HCT116 (cell line): ENCODE results near the gene NALCN. TPM values are rescaled to one million over a fixed set of nuclear protein-coding genes. Genes with fewer than 3 reads are reported as not detected.

Experiments used
- ATAC-seq: fragments of 200-7000 bp; cut with Tn5 transposase; 2 replicates; pipeline ENCODE4 v1.9.1; 2020; ENCODE audit warnings: mild to moderate bottlenecking, moderate library complexity
- BruUV-seq: library from RNA; stranded (reverse); fragments of 400-500 nt; replicated peaks from 2 replicates; lab custom pipeline; 2021; lab: Mats Ljungman, UMichigan
- CTCF ChIA-PET: fragments of 300-600 bp; sonication (Branson Sonifier 250); formaldehyde crosslinking; loops from one replicate; lab custom pipeline; 2021; ENCODE audit warnings: antibody characterized with exemption; lab: Charles Lee
- POLR2A ChIA-PET: fragments of 300-600, 350-600 bp; sonication (Branson Sonifier 250); formaldehyde crosslinking; loops from one replicate; lab custom pipeline; 2021; ENCODE audit warnings: antibody characterized with exemption; lab: Charles Lee
- RAD21 ChIA-PET, 2 experiments: fragments of 300-600 bp; sonication (Branson Sonifier 250); formaldehyde crosslinking; loops; one replicate each; lab custom pipeline; 2023; ENCODE audit warnings: low total read pairs in 2 of 2; ENCODE audit not compliant: uncharacterized antibody in 2 of 2, unreplicated experiment in 2 of 2, low non-redundant PET in 1 of 2; lab: Charles Lee
- DNase-seq: peaks from one replicate; pipeline ENCODE4 v3.0.0-alpha.2; 2010; ENCODE audit warnings: low read depth, low spot score
- H2AFZ ChIP-seq: fragments of 200-600 bp; shearing (Covaris generic), sonication (generic); 2 replicates; pipeline ENCODE4 v1.6.1; 2017; ENCODE audit warnings: low read depth, mixed run types, mixed read lengths, antibody characterized with exemption, low read length; ENCODE audit not compliant: poor library complexity, severe bottlenecking
- H3K27ac ChIP-seq: 2 replicates; pipeline ENCODE4 v1.5.1; 2012; ENCODE audit warnings: low read depth, low read length
- H3K27me3 ChIP-seq: fragments of 200-600 bp; sonication (generic); 2 replicates; pipeline ENCODE4 v1.6.1; 2016; ENCODE audit warnings: mixed run types, low read length, mixed read lengths; ENCODE audit not compliant: insufficient read depth
- H3K36me3 ChIP-seq, 2 experiments: fragments of 200-500 bp in 1 of 2; fragments of 200-600 bp in 1 of 2; sonication (Bioruptor generic) in 1 of 2; sonication (generic) in 1 of 2; 2 replicates each; pipeline versions ENCODE4 v1.5.1 to v1.6.1; 2014 to 2016; ENCODE audit warnings: low read length in 2 of 2, inconsistent platforms in 1 of 2, mixed read lengths in 1 of 2, mixed run types in 1 of 2; ENCODE audit not compliant: insufficient read depth in 2 of 2, control insufficient read depth in 1 of 2
- H3K4me1 ChIP-seq, 2 experiments: fragments of 200-600 bp in 1 of 2; sonication (generic) in 1 of 2; 2 replicates each; pipeline versions ENCODE4 v1.5.1 to v1.6.1; 2012 to 2017; ENCODE audit warnings: low read length in 2 of 2, inconsistent platforms in 1 of 2, mild to moderate bottlenecking in 1 of 2, mixed read lengths in 1 of 2, mixed run types in 1 of 2, moderate library complexity in 1 of 2; ENCODE audit not compliant: insufficient read depth in 2 of 2, control insufficient read depth in 1 of 2
- H3K4me2 ChIP-seq: fragments of 200-600 bp; sonication (generic); 2 replicates; pipeline ENCODE4 v1.6.1; 2017; ENCODE audit warnings: mixed run types, low read length, mixed read lengths
- H3K4me3 ChIP-seq, 2 experiments: fragments of 200-600 bp in 1 of 2; sonication (generic) in 1 of 2; replicated peaks in 1 of 2; 2 replicates each; pipeline ENCODE4 v1.5.1; 2011 to 2016; ENCODE audit warnings: low read length in 2 of 2, control low read depth in 1 of 2, low read depth in 1 of 2, mild to moderate bottlenecking in 1 of 2, mixed read lengths in 1 of 2, mixed run types in 1 of 2
- H3K79me2 ChIP-seq: fragments of 200-600 bp; sonication (generic); 2 replicates; pipeline ENCODE4 v1.6.1; 2017; ENCODE audit warnings: mild to moderate bottlenecking, mixed run types, low read length, moderate library complexity, mixed read lengths; ENCODE audit not compliant: insufficient read depth
- H3K9ac ChIP-seq: fragments of 200-600 bp; sonication (generic); 2 replicates; pipeline ENCODE4 v1.6.1; 2016; ENCODE audit warnings: low read length, mixed read lengths
- H3K9me2 ChIP-seq: fragments of 200-600 bp; sonication (generic), shearing (Covaris generic); 2 replicates; pipeline ENCODE4 v1.6.1; 2017; ENCODE audit warnings: mixed run types, mild to moderate bottlenecking, moderate library complexity; ENCODE audit not compliant: insufficient read depth
- H3K9me3 ChIP-seq, 2 experiments: fragments of 200-500 bp in 1 of 2; fragments of 200-600 bp in 1 of 2; sonication (Bioruptor generic) in 1 of 2; sonication (generic) in 1 of 2; 2 replicates each; pipeline ENCODE4 v1.6.1; 2014 to 2017; ENCODE audit warnings: low read length in 2 of 2, mixed read lengths in 2 of 2, inconsistent platforms in 1 of 2, low read depth in 1 of 2, mild to moderate bottlenecking in 1 of 2, mixed run types in 1 of 2, moderate library complexity in 1 of 2; ENCODE audit not compliant: control insufficient read depth in 1 of 2, insufficient read depth in 1 of 2
- H4K20me1 ChIP-seq: fragments of 200-600 bp; sonication (generic), shearing (Covaris generic); 2 replicates; pipeline ENCODE4 v1.6.1; 2017; ENCODE audit warnings: mixed run types, mild to moderate bottlenecking, moderate library complexity; ENCODE audit not compliant: insufficient read depth
- CEBPB ChIP-seq: IDR thresholded peaks from 2 replicates; pipeline ENCODE4 v1.6.1; 2012; ENCODE audit warnings: low read depth
- EGR1 ChIP-seq: IDR thresholded peaks from 2 replicates; pipeline ENCODE4 v1.6.1; 2012; ENCODE audit warnings: low read depth
- EZH2 ChIP-seq: fragments of 200-600 bp; sonication (generic); IDR thresholded peaks from 2 replicates; pipeline ENCODE4 v1.6.1; 2017; ENCODE audit warnings: antibody characterized with exemption, mixed run types
- JUND ChIP-seq: IDR thresholded peaks from 2 replicates; pipeline ENCODE4 v1.6.1; 2012
- RAD21 ChIP-seq: IDR thresholded peaks from 2 replicates; pipeline ENCODE4 v1.6.1; 2012; ENCODE audit warnings: low read depth, mild to moderate bottlenecking
- SIN3A ChIP-seq: IDR thresholded peaks from 2 replicates; pipeline ENCODE4 v1.6.1; 2012; ENCODE audit warnings: low read depth
- SRF ChIP-seq: IDR thresholded peaks from 2 replicates; pipeline ENCODE4 v1.6.1; 2012; ENCODE audit warnings: low read depth
- TCF7L2 ChIP-seq: IDR thresholded peaks from 2 replicates; pipeline ENCODE4 v1.7.0; 2011; ENCODE audit warnings: borderline replicate concordance, inconsistent platforms; ENCODE audit not compliant: insufficient read depth, insufficient read length; ENCODE audit errors: extremely low read depth
- YY1 ChIP-seq: IDR thresholded peaks from 2 replicates; pipeline ENCODE4 v1.6.1; 2011; ENCODE audit warnings: low read length, low read depth, moderate library complexity, mild to moderate bottlenecking; ENCODE audit not compliant: insufficient replicate concordance; ENCODE audit errors: extremely low read depth
- ZNF274 ChIP-seq: fragments of 200-500 bp; sonication (Bioruptor generic); IDR thresholded peaks from 2 replicates; pipeline ENCODE4 v1.6.1; 2014; ENCODE audit warnings: mild to moderate bottlenecking, low read depth, low read length, inconsistent platforms
- intact Hi-C: fragments of 100-400 bp; cut with micrococcal nuclease; formaldehyde crosslinking; loops from 2 replicates; pipeline ENCODE4 v1.10.0; 2022
- total RNA-seq: library from RNA; stranded (reverse); gene quantifications from one replicate; pipeline ENCODE4 v1.2.1, GENCODE V29; 2021; ENCODE audit not compliant: unreplicated experiment

NALCN gene
- total RNA-seq, 1 experiment from 2014 or later: not detected

DNA sequence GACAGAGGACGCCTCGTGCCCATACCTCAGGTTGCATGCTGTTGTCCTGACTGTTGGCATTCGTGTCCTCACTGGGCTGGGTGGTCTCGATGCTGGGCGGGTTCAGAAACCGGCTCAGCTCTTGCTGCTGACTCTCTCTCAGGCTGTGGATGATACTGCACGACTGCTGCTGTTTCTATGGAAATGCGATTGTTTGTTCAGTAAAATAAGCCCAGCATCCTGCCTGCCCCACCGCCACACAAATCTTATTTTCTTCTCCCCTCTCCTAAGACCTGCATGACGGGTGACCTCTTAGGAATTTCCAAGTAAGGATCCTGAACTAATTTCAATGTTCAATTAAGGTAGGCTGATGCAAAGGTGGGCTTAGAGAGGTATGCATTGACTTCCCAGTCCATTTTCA is 356.5 kb downstream of the NALCN start (continued):
- TF ChIP-seq RAD21 (no peak), CEBPB (no peak), SRF (no peak), TCF7L2 (no peak), ZNF274 (no peak), JUND (no peak)
- TF ChIP-seq, all 23 proteins: peak for 0

DNA sequence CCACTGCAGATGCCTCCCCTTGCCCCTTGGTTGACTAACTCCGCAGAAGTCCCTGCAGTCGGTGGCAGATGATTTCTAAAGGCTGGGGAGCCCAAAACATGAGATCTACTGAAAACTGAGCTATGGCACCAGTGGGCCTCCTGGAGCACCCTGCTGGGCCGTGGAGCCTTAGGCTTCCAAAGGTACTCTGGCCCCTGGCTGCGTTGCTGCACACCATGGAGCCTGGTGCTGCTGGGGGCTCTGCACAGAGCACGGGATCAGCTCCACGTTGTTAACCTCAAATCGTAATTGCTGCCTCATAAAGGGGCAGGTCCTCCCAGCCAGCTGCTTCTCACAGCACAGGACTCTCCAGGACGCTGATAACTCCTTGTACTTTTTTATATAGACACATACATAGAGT is 357.5 kb downstream of the NALCN start:
- H3K4me1 ChIP-seq: no peaks in the 10 kb centered on the region
- H4K20me1 ChIP-seq: no peaks in the 10 kb centered on the region
- no peaks in the 10 kb centered on the region for H3K9me2 ChIP-seq
- ChIA-PET CTCF (no interaction called here), POLR2A (no interaction called here), RAD21 (no interaction called here)
- H3K4me3 ChIP-seq: no peak overlapping the region
- no peak for TF ChIP-seq SIN3A
- TF ChIP-seq EGR1: no peak
- no peak for TF ChIP-seq YY1
- no peak for TF ChIP-seq EZH2
- no peak overlapping the region for H3K27ac ChIP-seq
- H3K9ac ChIP-seq: no peak overlapping the region
- no peaks in the 10 kb centered on the region for H3K79me2 ChIP-seq
- no peaks in the 10 kb centered on the region for H3K9me3 ChIP-seq
- DNase-seq (no peak), ATAC-seq (no peak)
- H3K27me3 ChIP-seq: peaks cover 1% of the 10 kb centered on the region
- H3K36me3 ChIP-seq: no peaks in the 10 kb centered on the region
- no peak overlapping the region for H2AFZ ChIP-seq
- no TSS peak for BruUV-seq
- intact Hi-C loops: no loop called here
- no peak overlapping the region for H3K4me2 ChIP-seq
